NCI-H1694 (cell line): ENCODE results near the gene STX16.

Experiments used
- DNase-seq: peaks from one replicate; lab custom pipeline; 2025; lab: John Stamatoyannopoulos, UW

STX16 gene

GRCh38 chr20:58650776-58651558 lies at the start of gene STX16:
Gene STX16 (plus strand): TSS chr20:58651283. CDS start chr20:58652007, 724 bp downstream.
- DNase-seq = peak; percentile 74

GRCh38 chr20:58602124-58602523 lies 49.0 kb upstream of the STX16 start:
- no peak for DNase-seq

- DNase-seq = no peak
These were observed 47.4 kb upstream of the STX16 start for GRCh38 chr20:58603721-58604120.

GRCh38 chr20:58604128-58604881 lies 46.8 kb upstream of the STX16 start:
- DNase-seq = no peak

- no peak for DNase-seq
These were observed 45.6 kb upstream of the STX16 start for GRCh38 chr20:58605292-58606065.

GRCh38 chr20:58606184-58606583 lies 44.9 kb upstream of the STX16 start:
- no peak for DNase-seq

- no peak for DNase-seq
These were observed 42.8 kb upstream of the STX16 start for GRCh38 chr20:58608096-58608840.

- no peak for DNase-seq
These were observed 42.1 kb upstream of the STX16 start for GRCh38 chr20:58609026-58609425.

GRCh38 chr20:58610071-58610800 lies 40.8 kb upstream of the STX16 start:
- no peak for DNase-seq

GRCh38 chr20:58610811-58611210 lies 40.3 kb upstream of the STX16 start:
- no peak for DNase-seq

GRCh38 chr20:58611236-58612030 lies 39.6 kb upstream of the STX16 start:
- DNase-seq = no peak

- DNase-seq = no peak
These were observed 38.9 kb upstream of the STX16 start for GRCh38 chr20:58612121-58612691.

GRCh38 chr20:58613061-58613854 lies 37.8 kb upstream of the STX16 start:
- no peak for DNase-seq

- no peak for DNase-seq
These were observed 36.7 kb upstream of the STX16 start for GRCh38 chr20:58614366-58614765.

GRCh38 chr20:58614984-58615760 lies 35.9 kb upstream of the STX16 start:
- DNase-seq = no peak

- DNase-seq = no peak
These were observed 34.7 kb upstream of the STX16 start for GRCh38 chr20:58616411-58616810.

- no peak for DNase-seq
These were observed 33.9 kb upstream of the STX16 start for GRCh38 chr20:58617158-58617557.

- DNase-seq = no peak
These were observed 32.6 kb upstream of the STX16 start for GRCh38 chr20:58618351-58619076.
